ENCODE measurements around the gene NEK6. TPM values are rescaled to one million over a fixed set of nuclear protein-coding genes. Genes with fewer than 3 reads are reported as not detected.

NEK6 gene
- total and polyA plus RNA-seq, 9 of the 15 experiments (the other 6 are each of a cell fraction or from before 2014, with no cell fraction given): 3.1 to 19.0 (median 8.4) TPM

DNA sequence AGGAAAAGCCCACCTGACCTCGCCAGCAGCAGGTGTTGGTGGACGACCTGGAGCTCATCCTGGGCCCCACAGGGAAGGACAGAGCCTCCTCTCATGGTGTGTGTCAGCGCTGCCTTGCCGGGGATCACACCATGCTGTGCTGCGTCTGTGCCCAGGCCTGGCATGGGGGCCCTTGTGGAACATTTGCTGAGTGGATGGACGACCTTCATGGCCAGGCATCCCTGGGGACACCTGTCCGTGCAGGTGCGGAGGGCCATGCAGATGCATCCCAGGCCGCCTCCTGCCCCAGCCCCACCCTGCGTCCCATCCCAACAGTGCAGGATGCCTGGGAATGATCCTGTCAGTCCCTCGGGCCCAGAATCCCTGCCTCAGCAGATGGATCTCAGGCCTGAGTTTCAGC, 73.8 kb downstream of the NEK6 start (continued):
- TF ChIP-seq COPS2 (conservative IDR thresholded peaks at IDR 0.05): no peak
- no peak for TF ChIP-seq RAD21 (CRISPR knock-in tag; conservative IDR thresholded peaks at IDR 0.05 in 1 of 2, IDR thresholded peaks at IDR 0.05 in 1 of 2)
- TF ChIP-seq E2F3 (CRISPR knock-in tag; IDR thresholded peaks at IDR 0.05): no peak
- no peak for TF ChIP-seq CTBP1 (IDR thresholded peaks at IDR 0.05; ENCODE audit: borderline replicate concordance)
- TF ChIP-seq, protein P1, sequence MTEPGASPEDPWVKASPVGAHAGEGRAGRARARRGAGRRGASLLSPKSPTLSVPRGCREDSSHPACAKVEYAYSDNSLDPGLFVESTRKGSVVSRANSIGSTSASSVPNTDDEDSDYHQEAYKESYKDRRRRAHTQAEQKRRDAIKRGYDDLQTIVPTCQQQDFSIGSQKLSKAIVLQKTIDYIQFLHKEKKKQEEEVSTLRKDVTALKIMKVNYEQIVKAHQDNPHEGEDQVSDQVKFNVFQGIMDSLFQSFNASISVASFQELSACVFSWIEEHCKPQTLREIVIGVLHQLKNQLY (CRISPR knock-in tag; conservative IDR thresholded peaks at IDR 0.05): no peak
- TF ChIP-seq ZNF785 (CRISPR knock-in tag; IDR thresholded peaks at IDR 0.05): no peak

DNA sequence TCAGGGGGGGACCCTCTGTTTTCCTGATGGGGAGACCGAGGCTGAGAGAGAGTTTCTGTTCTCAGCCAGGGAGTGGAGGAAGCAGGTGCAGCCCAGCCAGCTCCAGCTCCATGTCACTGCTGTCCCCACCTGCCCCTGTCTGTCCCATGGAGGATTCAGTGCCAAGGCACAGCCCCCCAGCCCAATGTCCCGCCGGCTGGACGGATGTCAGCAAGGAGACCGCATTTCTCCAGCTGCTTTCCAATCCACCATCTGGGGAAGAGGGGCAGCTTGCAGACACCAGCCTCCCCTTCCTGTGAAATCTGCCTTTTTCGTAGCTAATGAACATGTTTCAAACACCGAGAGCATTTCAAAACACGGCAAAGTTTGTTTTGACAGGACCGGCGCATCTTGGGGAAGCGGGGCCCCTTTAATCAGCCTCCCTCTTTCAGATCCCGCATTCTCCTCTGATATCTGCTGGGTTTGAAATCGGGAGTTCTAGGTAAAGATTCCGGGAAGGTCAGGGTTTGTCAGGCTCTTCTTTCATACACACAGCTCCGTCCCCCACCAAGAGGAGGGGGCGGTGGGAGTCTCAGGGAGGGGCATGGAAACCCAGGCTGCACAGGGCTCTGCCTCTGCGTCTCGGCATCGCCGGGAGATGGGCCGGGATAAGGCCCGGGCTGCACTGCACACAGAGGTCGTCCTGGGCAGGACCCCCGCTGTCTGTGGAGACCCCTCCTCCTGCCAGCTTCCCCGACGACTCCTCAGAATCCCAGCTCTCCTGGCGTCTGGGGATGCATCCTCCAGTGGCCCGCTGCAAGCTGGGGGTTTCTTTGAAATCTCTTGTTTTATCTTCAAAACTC, 74.8 kb downstream of the NEK6 start:
- POLR2A ChIA-PET: interaction anchor here (0.7 to 1.0 kb wide), 3 partner anchors 10 to 72 kb away, joined by 3 to 4 read pairs (median 3); no protein-coding TSS in a partner anchor
- DNase-seq (ENCODE audit: extremely low read depth in 1 of 4, low spot score in 3 of 4) (no peak), ATAC-seq (no peak), FAIRE-seq (no peak)
- H3K27me3 ChIP-seq (ENCODE audit: control insufficient read depth in 2 of 2, insufficient read depth in 2 of 2, low read length in 2 of 2): no peaks in the 10 kb centered on the region
- H2AFZ ChIP-seq (ENCODE audit: low read depth, low read length): no peak overlapping the region
- no TSS peak for BruUV-seq (replicated peaks)
- H3K4me1 ChIP-seq (replicated peaks in 1 of 2; ENCODE audit: control insufficient read depth in 2 of 2, insufficient read depth in 2 of 2, low read length in 2 of 2): peaks cover 0 to 5% of the 10 kb centered on the region in 2 experiments; a peak in 1 of 5 replicates
- 38% methylated on average over 22 of the region's 28 CpGs for WGBS (ENCODE audit: insufficient coverage, low coverage, missing lambda C conversion rate)
- H3K9me1 ChIP-seq (ENCODE audit: control insufficient read depth, insufficient read depth, low read length): no peaks in the 10 kb centered on the region
- H3K9me3 ChIP-seq (replicated peaks; ENCODE audit: control insufficient read depth, insufficient read depth, low read depth, low read length): no peaks in the 10 kb centered on the region
- no peaks in the 10 kb centered on the region; the same call in 2 of the 3 replicates for H3K36me3 ChIP-seq (ENCODE audit: control insufficient read depth, insufficient read depth, low read length)
- intact Hi-C loops (cut with micrococcal nuclease): no loop called here
- no peak overlapping the region for H3K9ac ChIP-seq (ENCODE audit: insufficient read depth in 1 of 2, low read depth in 2 of 2, low read length in 2 of 2)
- H4K20me1 ChIP-seq (replicated peaks; ENCODE audit: control insufficient read depth, insufficient read depth, low read length): no peaks in the 10 kb centered on the region
- H3K27ac ChIP-seq (ENCODE audit: extremely low read depth, low read depth, low read length): no peak overlapping the region
- TF ChIP-seq, protein P2, sequence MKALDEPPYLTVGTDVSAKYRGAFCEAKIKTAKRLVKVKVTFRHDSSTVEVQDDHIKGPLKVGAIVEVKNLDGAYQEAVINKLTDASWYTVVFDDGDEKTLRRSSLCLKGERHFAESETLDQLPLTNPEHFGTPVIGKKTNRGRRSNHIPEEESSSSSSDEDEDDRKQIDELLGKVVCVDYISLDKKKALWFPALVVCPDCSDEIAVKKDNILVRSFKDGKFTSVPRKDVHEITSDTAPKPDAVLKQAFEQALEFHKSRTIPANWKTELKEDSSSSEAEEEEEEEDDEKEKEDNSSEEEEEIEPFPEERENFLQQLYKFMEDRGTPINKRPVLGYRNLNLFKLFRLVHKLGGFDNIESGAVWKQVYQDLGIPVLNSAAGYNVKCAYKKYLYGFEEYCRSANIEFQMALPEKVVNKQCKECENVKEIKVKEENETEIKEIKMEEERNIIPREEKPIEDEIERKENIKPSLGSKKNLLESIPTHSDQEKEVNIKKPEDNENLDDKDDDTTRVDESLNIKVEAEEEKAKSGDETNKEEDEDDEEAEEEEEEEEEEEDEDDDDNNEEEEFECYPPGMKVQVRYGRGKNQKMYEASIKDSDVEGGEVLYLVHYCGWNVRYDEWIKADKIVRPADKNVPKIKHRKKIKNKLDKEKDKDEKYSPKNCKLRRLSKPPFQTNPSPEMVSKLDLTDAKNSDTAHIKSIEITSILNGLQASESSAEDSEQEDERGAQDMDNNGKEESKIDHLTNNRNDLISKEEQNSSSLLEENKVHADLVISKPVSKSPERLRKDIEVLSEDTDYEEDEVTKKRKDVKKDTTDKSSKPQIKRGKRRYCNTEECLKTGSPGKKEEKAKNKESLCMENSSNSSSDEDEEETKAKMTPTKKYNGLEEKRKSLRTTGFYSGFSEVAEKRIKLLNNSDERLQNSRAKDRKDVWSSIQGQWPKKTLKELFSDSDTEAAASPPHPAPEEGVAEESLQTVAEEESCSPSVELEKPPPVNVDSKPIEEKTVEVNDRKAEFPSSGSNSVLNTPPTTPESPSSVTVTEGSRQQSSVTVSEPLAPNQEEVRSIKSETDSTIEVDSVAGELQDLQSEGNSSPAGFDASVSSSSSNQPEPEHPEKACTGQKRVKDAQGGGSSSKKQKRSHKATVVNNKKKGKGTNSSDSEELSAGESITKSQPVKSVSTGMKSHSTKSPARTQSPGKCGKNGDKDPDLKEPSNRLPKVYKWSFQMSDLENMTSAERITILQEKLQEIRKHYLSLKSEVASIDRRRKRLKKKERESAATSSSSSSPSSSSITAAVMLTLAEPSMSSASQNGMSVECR (CRISPR knock-in tag; IDR thresholded peaks at IDR 0.05): no peak
- H3K4me3 ChIP-seq: no peak overlapping the region
- no peaks in the 10 kb centered on the region for H3K79me2 ChIP-seq (ENCODE audit: control insufficient read depth, insufficient read depth, low read length)
- CTCF ChIA-PET (ENCODE audit: low intra/inter-chr PET ratio): no interaction called here
- no peak overlapping the region for H3K4me2 ChIP-seq (ENCODE audit: insufficient read depth, low read length)
- in situ Hi-C loops (cut with MboI): no loop called here

Data from K562 (cell line).